Measurements from ENCODE around the gene PAM16.
"Not testable (repeated sequence)": the region's sequence is repeated elsewhere in the genome, so short reads cannot be mapped to it uniquely, and the experiment has no call there.

The PAM16 gene

GRCh38 chr16:4350787-4351659 lies at the start of gene PAM16:
Gene PAM16 (minus strand): TSS chr16:4351321. CDS start chr16:4351234, 87 bp downstream.
- DNase-seq, result peak; percentile 98

- no peak for DNase-seq
Observed at GRCh38 chr16:4399001-4399730, 48.0 kb upstream of the PAM16 start.

- DNase-seq, result no peak
Observed at GRCh38 chr16:4395055-4395726, 44.1 kb upstream of the PAM16 start.

GRCh38 chr16:4393850-4394249 lies 42.7 kb upstream of the PAM16 start:
- DNase-seq, result not testable (repeated sequence)

- DNase-seq, result no peak
Observed at GRCh38 chr16:4393240-4393600, 42.1 kb upstream of the PAM16 start.

DNA sequence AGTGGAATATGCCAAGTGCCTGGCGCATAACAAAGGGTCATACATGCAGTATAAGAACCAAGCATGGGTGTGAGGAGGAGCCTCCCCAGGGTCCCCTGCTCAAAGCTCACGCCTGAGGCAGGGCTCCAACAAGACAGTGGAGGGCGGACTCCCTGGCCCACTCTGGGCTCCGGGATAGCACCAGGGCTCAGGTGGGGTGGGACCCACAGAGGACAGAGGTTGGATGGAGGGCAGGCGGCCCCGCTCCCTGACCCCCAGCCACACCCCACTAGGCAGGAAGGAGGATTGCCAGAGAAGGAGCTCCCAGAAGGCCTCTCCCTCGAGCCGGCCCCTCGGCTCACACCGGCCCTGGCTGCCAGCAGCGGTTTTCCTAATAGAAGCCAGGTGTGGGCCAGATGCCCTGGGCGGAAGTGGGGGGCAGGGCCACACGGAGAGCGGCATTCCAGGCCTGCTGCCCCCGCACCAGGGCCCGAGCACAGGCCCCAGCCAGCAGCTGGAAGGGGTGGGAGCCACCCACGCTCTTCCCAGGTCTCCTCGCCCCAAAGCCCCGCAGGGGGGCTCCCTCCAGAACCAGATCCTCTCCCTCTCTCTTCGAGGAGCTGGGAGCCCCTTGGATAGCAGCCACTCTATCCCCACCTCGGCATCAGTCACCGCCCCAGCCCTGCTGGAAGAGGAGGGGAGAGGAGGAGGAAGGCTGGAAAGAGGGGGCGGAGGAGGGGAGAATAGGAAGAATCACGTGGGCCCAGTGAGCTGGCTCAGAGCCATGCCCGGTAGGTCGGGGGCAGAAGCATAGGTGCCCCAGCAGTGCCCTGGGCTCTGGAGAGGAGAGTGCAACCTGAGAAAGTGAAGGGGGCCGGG lies 41.5 kb upstream of the PAM16 start:
- DNase-seq, result peak; percentile 88

DNA sequence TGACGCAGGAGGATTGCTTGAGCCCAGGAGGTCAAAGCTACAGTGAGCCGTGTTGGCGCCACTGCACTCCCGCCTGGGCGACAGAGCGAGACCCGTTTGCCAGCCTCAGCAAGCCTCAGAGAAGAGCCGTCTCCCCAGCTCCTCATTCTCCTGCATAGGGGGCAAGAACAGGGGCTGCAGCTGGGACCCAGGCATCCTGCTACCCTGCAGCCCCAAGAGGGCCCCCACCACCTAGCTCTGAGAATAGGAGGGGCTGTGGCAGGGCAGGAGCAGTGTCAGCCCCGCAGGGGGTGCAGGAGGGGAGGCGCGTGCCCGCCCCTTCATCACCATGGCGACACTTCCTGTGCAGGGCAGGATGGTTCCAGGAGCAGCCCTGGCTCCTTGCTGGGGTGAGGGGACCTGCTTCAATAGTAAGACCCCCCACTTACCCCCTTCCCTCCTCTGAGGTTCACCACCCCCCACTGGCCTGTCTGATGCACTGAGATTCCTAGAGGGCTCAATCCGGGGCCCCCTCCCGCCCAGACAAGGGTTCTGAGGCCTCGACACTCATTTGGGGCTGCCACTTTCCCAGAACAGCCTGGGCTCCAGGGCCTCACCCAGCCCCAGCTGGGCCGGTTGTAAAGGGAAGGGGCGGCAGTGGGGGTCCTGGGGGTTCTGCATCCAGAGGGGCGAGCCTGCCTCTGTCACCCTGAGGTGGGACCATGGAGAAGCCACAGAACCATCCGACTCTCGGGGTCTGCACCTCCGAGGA lies 40.7 kb upstream of the PAM16 start:
- peak; percentile 52 for DNase-seq

GRCh38 chr16:4390266-4391260 lies 39.4 kb upstream of the PAM16 start:
- peak; percentile 19 for DNase-seq

DNA sequence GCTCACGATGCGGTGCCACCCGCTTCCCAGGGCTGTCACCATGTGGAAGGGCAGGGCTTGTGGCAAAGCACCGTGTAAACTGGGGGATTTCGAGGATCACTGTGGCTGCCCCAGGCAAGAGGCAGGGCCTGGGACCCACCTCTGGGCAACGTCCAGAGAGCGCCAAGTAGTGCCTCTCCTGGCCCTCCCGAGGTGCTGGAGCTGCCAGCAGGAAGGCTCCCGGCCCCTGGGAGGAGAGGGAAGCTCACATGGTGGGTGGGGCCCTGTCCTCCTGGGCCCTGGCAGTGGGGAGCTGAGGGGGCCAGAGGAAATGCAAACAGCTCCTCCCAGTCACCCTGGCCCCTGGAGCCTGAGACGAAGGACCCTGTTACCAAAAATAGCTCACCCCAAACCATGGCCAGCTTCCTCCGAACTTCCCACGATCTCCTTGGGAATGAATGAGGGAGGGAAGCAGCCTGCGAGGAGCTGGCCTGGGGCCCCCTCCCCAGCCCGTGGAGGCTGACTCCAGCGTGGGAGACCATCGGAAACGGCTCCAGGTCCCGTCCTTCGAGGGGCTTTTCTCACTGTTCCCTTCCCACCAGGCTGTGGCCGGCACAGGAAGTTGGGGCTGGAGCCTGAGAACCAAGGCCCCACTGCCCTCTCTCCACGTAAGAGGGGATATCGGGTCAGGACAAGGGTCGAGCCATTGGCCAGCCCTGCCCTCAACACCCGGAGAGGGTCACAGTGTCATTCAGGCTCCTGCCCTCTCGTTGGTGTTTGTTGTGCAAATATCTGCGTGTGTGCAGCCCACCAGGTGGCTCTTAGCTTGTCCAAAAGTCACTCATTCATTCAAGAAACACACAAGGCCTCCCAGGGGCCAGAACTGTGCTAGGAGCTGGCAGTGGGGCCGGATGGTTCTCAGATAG lies 38.2 kb upstream of the PAM16 start:
- peak; percentile 49 for DNase-seq

DNA sequence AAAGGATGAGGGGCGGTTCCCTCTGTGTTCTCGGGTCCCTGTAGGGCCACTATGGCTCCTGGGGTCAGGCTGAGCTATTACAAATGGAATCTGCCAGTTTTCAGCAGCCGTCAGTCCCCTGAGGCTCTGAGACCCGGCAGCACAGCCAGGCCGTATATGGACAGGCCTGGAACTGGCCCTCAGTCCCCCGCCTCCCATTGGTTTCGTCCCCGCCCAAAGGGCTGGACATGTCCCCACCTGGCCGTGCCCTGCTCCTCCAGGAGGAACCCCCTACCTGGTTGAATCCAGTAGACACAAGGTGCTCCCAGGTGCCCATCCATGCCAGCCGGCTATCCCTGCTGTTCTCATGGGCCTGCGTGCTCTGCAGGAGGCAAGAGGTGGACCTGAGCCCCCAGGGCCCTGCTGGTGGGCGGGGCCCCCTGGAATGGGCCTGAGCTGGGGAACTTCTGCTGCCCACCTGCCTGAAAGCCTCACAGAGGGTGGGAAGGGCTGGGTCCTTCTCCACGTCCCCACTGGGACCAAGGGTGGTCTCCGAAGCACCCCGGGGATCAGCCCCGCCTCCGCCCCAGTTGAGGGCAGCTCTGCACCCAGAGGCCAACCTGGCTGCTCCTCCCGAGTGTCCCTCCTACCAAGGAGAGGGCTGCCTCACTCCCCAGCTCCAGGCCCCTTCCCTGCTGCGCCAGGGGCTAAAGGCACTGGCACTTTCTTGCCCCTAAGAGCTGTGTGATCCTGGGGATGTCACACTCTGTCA lies 37.3 kb upstream of the PAM16 start:
- DNase-seq, result peak; percentile 36

DNA sequence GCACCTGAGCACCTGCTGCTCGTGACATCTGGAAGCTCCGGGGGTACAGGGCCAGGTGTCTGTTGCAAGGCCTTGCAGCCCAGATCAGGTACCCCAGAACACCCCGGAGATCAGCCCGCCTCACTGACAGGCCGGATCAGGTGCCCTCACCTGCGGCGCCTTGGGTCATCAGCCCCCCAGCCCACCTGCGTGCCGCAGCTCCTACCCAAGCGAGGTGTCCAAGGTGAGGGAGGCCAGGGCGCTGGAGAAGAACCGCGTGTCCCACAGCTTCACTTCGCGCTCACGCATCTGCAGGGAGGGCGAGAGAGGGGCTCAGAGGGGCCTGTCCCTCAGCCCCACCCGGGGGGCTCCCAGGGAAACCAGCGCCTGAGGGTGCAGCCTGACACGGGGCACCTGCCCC lies 36.7 kb upstream of the PAM16 start:
- DNase-seq, result no peak

- DNase-seq, result peak; percentile 33
Observed at GRCh38 chr16:4386951-4387565, 35.9 kb upstream of the PAM16 start.

GRCh38 chr16:4386451-4386805 lies 35.3 kb upstream of the PAM16 start:
- peak; percentile 65 for DNase-seq

- DNase-seq, result peak; percentile 66
Observed at GRCh38 chr16:4385789-4386450, 34.8 kb upstream of the PAM16 start.

DNA sequence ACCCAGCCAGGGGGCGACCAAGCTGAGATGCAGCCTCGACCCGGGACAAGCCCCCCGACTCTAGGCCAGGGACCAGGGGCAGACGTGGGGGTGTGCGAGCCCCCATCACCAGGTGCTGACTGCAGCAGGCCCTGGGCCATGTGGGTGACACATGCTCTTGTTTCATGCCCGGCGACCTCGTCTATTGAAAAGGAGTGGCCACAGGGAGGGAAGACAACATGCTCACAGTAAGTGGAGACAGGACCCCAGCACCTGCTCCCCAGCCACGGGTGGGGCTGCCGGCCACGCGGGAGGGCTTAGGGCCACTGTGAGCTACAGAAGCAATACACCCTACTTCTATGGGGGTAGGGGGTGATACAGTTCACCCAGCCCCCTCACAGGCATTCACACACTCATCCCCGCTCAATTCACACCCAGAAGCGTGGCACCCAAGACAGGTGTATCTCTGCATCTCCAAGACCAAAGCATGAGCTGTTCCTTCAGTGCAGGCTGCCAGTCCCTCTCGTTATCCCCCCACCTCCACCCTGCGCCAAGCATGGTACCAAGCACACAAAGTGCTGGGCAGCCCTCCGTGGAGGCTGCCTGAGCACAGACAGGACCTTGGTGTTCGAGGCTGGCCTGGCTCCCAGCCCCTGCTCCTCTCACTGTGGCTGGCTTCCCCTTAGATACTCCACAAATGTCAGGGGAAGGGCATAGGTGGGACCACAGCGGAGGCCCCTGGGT lies 34.1 kb upstream of the PAM16 start:
- DNase-seq, result no peak

GRCh38 chr16:4384509-4384942 lies 33.4 kb upstream of the PAM16 start:
- peak; percentile 85 for DNase-seq

Data from right hindlimb (tissue), 1 donor.